HT-29 (cell line): ENCODE data around the gene AP3M1. TPM values are rescaled to one million over a fixed set of nuclear protein-coding genes. Genes with fewer than 3 reads are reported as not detected.
A peak's percentile ranks its signal among the peaks of the same experiment; 100 is the strongest.
"Not testable (repeated sequence)": the region's sequence is repeated elsewhere in the genome, so short reads cannot be mapped to it uniquely, and the experiment has no call there.

Source experiments
- DNase-seq: peaks from one replicate; pipeline ENCODE4 v3.0.0-alpha.2; 2015; ENCODE audit warnings: low spot score
- total RNA-seq: library from RNA; depleted of rRNA; stranded (reverse); fragments of >200 nt; shearing (Covaris generic); gene quantifications from 2 replicates; pipeline ENCODE4 v1.2.3, GENCODE V29; 2014

The AP3M1 gene
- total RNA-seq, 1 experiment from 2014 or later = 18.9 TPM

DNA sequence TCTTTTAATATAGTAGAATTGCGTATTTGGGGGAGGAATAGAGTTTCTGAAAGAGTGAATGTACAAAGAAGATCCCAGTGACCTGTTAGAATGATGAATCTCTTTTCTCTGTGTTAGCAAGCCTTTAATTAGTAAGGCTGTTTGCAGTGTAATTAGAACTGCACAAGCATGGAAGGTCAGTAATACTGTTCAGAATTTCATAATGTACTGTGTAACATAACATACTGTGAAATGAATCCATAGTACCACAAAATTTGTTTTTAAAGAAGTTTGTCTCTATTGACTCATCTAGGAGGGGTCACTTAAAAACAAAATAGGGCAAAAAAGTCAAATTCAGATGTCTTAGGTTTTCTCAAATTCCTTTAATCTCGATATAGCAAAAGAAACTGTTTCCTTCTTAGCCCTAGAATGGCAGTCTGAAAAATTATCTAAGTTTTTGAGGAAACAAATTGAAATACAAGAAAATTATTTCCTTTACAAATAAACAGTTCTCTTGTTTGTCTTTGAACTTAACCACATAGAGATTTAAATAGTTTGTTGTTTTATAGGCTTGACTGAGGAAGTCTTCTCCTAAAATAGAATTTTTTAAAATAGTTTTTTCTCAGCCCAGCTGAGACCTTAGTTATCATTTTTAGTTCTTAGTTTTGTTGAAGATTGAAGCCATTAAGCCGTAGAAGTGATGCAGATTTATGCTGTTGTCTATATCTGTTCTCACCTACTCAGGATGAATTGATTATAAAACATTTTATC, 12.9 kb upstream of the AP3M1 start:
- no peak for DNase-seq

DNA sequence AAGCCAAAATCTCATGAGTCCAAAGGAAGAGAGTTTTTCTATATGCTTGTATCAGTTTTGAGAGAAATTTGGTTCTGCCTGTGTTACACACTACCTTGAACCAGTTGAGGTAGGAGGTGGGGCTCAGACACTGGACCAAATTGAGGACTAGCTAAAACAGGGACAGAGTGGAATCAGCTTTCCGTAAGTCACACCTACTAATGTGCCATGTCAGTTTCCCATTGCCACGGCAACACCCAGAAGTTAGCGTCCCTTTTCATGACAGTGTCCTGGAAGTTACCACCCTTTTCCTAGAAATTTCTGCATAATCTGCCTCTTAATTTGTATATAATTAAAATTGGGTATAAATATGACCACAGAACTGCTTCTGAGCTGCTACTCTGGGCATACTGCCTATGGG, 9.4 kb upstream of the AP3M1 start:
- no peak for DNase-seq

DNA sequence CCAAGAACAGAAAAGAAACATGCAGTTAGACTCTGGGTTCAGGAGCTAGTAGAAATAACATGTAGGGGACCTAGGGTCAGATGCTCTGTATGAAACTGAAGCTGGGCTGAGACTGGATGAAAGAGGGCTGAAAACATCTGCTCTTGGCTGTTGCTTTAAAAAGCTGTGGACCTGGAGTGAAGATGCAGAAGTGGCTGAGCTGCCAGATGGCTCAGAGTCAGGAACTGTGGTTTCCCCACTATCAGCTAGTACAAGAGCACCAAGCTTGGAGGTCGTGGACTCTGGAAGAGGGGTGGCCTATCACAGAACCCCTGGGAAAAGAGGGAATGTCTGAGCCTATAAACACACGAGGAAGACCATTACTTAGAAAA, 6.3 kb upstream of the AP3M1 start:
- DNase-seq = no peak

DNA sequence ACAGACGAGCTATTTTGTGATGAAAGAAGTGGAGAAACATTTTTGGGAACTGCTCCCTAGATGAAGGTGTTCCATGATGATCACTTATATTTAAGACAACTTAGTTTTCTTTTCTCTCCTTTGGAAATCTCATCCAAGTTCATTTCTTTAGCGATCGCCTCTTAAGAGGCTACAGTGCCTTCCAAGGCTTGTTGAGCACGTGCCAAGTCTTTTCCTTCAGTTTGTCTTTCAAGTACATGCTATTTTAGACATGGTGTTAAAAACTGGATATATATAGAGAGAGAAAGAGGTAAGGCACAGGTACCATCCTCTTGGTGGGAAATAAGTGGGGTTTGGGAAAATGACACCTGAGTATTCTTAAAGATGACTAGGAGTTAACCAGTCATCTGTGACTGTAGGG, 3.0 kb upstream of the AP3M1 start:
- no peak for DNase-seq

DNA sequence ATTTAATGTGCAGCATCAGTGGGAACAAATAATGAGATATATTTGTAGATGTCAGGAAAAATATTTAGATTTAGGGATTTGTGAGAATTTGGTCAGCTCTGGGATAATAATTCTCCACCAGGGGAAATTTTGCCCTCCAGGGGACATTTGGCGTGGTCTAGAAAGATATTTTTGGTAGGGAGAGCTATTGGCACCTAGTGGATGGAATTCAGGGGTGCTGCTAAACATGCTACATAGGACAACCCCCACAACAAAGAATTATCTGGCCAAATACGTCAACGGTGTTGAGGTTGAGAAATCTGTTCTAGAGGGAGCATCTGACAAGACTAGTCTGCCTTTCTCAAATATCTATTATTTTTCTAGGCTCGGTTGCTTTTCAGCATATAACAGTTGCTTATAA, 2.5 kb upstream of the AP3M1 start:
- peak; percentile 23 for DNase-seq

DNA sequence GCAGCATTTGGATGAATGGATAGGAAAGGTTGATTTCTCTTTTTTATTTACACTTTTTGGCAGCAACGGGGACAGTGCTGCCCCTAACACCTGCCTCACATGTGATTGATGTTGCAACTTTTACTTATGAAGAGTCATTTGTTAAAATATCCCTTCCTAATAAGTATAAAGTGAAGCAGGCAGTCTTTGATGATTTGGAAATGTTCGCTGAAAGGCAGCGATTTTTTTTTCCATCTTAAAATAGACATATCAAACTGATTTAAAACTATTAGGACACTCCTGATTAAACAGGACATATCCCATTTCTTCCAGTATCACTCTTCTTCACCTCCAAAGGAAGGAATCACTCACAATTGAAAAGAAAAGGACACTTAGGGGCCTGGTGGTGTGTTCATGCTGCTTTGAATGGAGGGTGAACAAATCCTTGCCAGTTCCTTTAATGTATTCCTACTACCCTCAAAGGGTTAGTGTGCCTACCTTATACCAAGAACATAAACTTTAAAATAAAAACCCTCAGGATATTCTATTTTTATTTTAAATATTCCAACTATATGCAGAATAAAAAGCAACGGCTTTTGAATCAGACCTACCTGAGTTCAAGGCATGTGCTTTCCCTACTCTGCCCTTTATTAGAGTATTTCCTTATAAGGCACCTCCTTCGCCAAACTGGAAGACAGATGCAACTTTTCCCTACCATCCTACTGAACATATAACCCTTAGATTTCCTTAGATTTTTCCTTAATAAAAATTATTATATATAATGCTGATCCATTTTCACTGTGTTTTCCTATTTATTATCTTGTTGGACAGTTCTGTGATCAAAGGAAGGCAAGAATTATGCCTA, 1.5 kb upstream of the AP3M1 start:
- peak; percentile 20 for DNase-seq

DNA sequence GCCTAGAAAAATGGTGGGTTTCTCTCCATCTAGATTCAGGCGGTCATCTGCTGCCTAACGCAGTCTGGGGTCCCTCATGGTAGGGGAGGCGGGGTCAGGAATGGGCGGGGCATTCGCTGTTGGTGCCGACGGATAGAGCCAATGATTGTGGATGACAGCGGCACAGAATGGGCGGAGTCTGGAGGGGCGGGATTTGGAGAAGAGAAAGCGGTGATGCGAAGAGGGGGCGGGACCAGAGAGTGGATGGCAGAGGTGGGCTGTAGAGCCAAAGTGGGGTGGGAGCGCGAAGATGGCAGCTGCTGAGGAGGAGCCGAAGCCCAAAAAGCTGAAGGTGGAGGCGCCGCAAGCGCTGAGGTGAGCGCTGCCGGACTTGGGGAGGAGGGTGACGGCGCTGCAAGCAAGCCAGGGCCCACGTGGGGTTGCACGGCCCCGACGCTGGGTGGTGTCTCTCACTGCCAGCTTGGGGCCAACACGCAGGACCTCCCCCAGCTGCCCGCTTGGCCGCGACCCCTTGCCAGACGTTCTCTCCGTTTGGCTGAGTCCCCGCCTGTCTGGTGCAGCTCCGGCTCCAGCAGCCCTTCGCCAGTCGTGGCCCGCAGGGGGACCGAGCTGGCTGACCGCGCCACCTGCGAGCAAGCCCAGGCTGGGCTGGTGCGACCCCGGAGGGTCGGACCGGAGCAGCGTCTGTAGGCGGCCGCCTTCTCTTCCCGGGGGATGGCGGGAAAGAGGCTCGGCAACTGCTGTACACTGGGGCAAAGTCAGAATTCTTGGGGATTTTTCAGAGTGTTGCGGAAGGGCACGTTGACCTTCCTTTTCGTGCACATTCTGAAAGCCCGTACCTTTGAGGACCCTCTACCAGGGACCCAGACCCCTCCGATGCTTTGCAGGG, 606 bp upstream of the AP3M1 start, which contains the start of gene ADK:
Gene ADK, plus strand, starts transcription at position 232 of the 889 bp plus-strand sequence. Its CDS starts 58 bp downstream, at position 290.
- DNase-seq = peak; percentile 99

DNA sequence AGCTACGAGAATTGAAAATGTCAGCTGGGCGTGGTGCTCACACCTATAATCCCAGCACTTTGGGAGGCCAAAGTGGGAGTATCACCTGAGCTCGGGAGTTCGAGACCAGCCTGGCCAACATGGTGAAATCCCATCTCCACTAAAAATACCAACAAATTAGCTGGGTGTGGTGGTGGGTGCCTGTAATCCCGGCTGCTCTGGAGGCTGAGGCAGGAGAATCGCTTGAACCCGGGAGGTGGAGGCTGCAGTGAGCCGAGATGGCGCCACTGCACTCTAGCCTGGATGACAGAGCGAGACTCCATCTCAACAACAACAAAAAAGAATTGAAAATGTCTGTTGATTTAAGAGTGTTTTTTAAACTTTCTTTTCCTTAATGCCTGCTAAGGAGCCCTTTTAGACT, 3.6 kb downstream of the AP3M1 start:
- not testable (repeated sequence) for DNase-seq

DNA sequence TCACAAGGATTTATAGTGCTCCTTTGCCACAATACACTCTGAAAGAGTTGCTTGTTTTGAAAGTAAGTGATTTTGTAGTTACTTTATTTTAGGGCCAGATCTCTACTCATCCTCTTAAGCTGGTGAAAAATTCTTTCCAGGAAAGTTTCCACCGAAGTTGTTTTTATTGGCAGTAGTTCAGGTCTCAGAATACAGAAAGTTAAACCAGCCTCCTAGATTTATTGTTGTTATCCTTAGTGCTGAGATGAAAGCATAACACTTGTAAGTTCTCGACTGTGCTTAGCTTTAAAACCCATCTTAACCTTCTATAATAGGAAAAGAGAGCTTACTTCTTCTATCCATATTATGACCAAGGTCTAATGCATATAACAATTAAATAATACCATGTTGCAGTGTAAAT, 5.5 kb downstream of the AP3M1 start:
- DNase-seq = no peak

DNA sequence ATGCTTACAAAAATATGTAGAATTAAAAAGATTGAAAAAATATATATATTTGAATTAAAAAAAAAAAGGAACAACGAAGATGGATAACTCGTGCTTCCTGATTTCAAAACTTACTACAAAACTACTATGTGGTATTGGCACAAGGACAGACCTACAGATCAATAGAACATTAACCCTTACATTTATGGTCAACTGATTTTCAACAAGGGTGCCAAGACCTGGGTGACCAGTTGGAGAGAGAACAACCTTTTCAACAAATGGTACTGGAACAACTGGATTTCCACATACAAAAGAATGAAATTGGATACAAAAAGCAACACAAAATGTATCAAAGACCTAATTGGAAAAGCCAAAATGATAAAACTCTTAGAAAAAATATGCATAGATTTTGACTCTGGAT, 10.1 kb downstream of the AP3M1 start:
- no peak for DNase-seq

DNA sequence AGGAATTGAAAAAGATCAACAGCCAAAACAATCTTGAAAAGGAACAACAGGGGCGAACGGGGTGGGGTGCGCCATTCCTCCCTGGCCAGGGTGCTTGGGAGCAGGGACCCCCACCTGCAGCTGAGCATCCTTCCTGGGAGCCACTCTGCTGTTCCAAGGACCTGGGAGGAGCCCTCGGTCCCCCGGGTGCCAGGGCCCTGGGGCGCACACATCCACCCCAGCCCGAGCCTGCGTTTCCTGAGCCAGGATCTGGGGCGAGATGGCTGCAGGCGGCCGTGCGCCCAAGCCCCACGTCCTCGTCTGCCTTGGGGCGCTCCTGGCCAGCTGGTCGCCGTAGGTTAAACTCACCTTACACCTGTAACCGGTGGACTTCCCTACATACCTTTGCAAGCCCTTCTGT, 10.6 kb downstream of the AP3M1 start:
- DNase-seq = no peak

DNA sequence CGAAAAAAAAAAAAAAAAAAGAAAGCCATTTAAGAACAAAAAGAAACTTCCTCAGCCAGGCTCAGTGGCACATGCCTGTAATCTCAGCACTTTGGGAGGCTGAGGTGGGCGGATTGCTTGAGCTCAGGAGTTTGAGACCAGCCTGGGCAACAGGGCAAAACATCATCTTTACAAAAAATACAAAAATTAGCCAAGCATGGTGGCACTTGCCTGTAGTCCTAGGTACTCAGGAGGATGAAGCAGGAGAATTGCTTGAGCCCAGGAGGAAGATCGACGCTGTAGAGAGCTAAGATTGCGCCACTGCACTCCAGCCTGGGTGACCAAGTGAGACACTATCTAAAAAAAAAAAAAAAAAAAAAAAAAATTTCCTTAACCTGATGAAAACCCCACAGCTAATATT, 12.0 kb downstream of the AP3M1 start:
- not testable (repeated sequence) for DNase-seq

DNA sequence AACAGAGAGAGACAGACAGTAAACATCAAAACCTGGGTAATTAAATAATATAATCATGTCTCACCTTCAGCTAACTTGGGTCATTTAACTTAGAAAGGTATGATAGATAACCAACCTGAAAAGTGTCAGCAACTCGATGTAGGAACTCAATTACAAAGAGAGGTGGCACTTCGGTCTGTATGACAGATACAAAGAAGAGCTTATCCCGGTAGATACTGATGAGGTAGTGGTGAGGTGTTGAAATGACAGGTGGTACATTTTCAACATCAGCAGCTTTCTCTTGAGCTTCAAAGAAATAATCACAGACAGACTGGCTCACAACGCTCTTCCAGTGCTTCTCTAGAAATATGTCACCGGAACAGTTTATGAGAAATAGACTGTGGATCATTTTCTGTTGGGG, 12.6 kb downstream of the AP3M1 start:
- no peak for DNase-seq

DNA sequence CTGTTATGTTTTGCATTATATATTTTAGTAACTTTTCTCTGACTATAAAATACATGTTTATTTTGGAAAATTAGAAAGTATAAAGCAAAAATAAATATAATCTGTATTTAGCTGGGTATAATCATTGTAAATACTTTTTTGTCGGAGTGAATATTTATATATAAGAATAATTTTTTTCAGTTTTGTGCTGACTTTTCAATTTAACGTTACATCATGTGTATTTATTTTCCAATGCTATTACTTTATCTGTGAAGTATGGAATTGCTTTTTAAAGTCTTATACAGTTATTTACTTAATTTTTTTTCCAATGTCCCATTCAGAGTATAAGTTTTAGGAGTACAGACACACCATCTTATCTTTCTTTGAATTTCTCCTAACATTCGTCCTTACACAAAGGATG, 15.2 kb downstream of the AP3M1 start:
- no peak for DNase-seq

DNA sequence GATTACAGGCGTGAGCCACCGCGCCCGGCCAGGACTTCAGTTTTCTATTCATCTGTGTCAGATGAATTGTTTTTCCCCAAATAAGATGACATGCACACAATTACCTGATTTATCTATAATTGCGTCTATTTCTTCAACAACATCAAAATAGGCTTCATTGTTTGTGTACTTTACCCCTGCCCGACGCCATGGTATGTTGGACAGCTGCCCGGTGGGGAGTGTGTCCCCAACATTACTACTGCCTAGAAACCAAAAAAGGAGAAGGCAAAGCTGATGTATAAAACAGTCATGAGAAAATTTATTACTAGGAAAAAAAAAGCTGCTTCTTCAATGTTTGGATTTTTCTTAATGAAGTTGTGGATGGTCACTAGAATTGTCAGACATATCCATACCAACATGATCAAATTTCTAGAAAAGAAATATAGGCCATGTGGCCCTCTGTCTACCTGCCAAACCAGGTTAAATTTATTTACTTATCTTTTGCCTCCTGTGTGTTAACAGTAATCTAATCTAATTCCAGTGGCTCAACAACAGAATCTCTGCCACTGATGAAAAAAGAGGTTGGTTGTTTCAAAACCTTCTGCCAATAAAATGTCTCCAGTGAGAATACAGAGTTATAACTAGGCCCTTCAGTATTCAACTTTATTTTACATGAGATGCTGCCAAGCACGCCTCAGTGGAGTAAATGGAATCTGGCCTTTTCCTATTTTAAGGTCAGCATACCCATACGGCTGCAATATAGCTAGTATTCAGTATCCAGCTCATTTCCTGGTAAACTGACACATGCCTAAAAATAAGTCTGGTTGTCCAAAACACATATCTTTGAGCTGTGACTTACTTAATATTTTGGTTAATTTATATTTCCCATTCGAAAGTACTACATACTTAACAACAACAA, 16.5 kb downstream of the AP3M1 start:
- DNase-seq = no peak

DNA sequence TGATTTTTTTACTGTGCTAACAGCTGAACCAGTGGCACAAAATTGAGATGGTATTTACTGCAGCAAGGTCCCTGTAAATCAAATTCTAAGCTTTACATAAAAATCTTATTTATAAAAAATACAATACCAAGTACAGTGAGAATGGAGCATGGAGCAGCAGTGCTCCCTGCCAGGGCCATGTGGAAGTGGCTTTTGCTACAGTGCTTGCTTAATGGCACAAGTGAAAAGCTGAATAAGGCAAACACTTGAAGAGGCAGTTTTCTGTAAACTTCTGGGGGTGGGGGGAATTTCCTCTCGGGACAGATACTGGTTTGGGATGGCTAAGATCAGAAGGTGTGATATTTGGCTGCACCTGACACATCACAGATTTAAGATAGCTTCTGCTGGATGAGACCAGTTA, 27.5 kb downstream of the AP3M1 start:
- DNase-seq = no peak

DNA sequence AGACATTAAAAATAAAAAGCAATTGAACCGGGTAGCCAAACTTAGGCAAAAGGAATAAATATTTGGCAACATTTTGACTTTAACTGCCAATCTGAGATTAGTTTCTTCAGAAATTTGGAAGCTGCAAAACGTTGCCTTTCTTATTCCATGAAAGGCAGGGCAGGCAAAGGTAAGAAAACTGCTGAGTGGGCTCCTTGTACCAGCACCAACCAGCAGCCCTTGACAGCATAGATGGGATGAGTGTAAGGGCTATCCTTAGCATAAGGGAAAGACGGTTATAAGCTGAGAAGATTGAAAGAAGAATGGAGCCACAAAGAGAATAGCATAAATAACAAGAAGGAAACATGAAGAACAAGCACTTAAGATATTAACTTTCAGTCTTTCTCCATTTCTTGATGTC, 28.6 kb downstream of the AP3M1 start:
- no peak for DNase-seq

DNA sequence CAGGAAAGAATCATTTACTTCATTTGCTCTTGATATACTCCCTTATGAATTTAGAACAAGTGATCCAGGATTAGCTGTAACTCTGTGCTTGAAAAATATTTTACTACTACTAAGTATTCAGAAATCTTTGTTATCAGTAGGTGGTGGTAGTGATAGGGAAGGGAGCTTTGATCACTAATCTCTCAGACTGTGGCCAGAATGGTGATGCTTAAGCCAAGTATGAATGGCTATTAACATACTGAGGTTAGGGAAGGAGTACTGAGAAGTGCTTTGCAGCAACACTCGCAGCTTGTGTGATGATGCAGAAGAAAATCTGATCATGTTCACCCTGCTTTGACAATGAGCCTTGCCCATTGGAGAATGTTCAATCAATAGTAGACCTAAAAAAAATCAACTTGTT, 29.3 kb downstream of the AP3M1 start:
- DNase-seq = no peak

DNA sequence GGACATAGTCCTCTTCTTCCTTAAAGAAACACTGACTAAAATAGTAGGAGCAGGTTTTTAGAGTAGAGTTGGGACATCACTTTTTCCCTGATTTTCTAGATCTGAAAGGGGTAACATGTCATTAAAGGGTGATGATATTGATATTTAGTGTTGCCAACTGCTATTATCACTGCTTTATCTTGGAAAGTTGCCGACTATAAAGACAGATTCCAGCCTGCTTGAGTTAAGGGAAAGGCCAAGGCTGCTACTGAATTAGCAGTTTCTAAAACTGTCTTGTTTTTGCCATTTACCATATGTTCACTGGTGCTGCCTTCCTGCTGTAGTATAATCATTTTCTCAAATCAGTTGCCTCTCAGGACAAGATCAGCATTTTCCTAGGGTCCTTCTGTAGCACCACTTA, 29.7 kb downstream of the AP3M1 start:
- no peak for DNase-seq

DNA sequence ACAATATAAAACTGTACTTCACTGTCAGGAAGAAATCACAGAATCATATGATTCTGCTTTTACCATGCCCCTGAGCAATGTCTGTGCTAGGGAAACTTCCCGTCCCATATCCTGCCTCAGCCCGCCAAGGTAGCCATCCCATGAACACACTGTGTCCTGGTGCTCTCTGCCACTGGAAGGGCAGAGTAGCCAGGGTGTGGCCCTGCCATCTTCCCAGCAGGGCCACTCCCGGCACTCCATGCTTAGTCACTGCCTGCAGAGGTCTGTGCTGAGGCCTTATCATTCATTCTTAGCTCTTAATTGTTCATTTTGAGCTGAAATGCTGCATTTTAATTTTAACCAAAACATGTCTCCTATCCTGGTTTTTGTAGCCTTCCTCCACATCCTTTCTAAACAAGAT, 31.8 kb downstream of the AP3M1 start:
- DNase-seq = no peak

DNA sequence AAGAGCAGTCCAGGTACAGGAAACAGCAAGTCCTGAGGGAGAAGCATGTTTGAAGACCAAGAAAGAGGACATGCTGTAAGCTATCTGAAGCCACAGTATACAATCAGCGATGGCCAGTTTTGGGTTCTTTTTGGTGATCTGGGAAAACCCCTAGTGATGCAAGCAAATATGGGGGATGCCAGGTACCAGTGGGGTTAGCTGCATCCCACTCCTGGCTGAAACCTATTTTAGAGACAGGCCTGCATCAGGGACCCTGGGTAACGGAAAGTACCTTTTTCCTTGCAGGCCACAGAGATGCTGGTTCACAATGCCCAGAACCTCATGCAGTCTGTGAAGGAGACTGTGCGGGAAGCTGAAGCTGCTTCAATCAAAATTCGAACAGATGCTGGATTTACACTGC, 32.9 kb downstream of the AP3M1 start:
- DNase-seq = no peak
